Calu3 (cell line): Measurements from ENCODE around the gene PLCD4. TPM values are rescaled to one million over a fixed set of nuclear protein-coding genes. Genes with fewer than 3 reads are reported as not detected.

ENCODE experiments used
- BruUV-seq: library from RNA; stranded (reverse); fragments of 400-500 nt; replicated peaks from 2 replicates; lab custom pipeline; 2021; lab: Mats Ljungman, UMichigan
- CTCF ChIA-PET: fragments of 300-600 bp; sonication (Branson Sonifier 250); formaldehyde crosslinking; loops from one replicate; lab custom pipeline; 2022; ENCODE audit warnings: antibody characterized with exemption; lab: Charles Lee
- DNase-seq: peaks from one replicate; pipeline ENCODE4 v3.0.0; 2022
- H3K27ac Mint-ChIP-seq: one replicate; pipeline ENCODE4 v1.8.0; 2022; ENCODE audit warnings: mixed read lengths; ENCODE audit not compliant: unreplicated experiment
- H3K27me3 Mint-ChIP-seq: one replicate; pipeline ENCODE4 v1.8.0; 2022; ENCODE audit warnings: mixed read lengths; ENCODE audit not compliant: unreplicated experiment
- H3K36me3 Mint-ChIP-seq: one replicate; pipeline ENCODE4 v1.8.0; 2022; ENCODE audit warnings: mild to moderate bottlenecking, moderate library complexity, mixed read lengths; ENCODE audit not compliant: insufficient read depth, unreplicated experiment
- H3K4me1 Mint-ChIP-seq: one replicate; pipeline ENCODE4 v1.8.0; 2022; ENCODE audit warnings: mild to moderate bottlenecking, low read depth, mixed read lengths; ENCODE audit not compliant: unreplicated experiment
- H3K4me3 Mint-ChIP-seq: one replicate; pipeline ENCODE4 v1.8.0; 2022; ENCODE audit warnings: mild to moderate bottlenecking, low read depth, moderate library complexity, mixed read lengths; ENCODE audit not compliant: unreplicated experiment
- H3K9me3 Mint-ChIP-seq: one replicate; pipeline ENCODE4 v1.8.0; 2022; ENCODE audit warnings: low read depth, mixed read lengths; ENCODE audit not compliant: unreplicated experiment
- intact Hi-C: fragments of 100-400 bp; cut with micrococcal nuclease; formaldehyde crosslinking; loops from one replicate; pipeline ENCODE4 v1.10.0; 2022; ENCODE audit not compliant: unreplicated experiment
- total RNA-seq: library from RNA; stranded (reverse); gene quantifications from 2 replicates; pipeline ENCODE4 v1.2.3, GENCODE V29; 2022
- TF ChIP-seq, protein P1 (sequence below): fragments of 200-600 bp; IDR thresholded peaks from one replicate; pipeline ENCODE4 v1.8.0; 2022; ENCODE audit warnings: antibody characterized with exemption; ENCODE audit not compliant: unreplicated experiment

Gene PLCD4
- total RNA-seq, 1 experiment from 2014 or later, result 0.38 TPM

DNA sequence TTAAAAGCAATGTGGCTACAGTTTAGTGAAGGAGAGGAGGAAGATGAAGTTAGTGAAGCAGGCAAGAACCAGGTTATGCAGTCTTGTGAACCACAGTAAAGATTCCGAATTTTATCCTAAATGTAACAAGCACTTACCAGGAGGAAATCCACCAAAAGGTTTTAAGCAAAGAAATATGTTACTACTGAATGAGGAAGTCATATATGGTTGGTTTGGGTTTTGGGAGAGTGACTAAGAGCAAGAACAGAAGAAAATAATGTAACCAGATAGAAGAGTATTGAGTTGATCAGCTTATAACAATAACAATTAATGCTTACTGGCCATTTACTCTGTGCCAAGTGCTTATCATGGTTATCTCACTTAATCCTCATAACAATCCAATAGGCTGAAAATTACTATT, 41.4 kb upstream of the PLCD4 start:
- TF ChIP-seq, protein P1, sequence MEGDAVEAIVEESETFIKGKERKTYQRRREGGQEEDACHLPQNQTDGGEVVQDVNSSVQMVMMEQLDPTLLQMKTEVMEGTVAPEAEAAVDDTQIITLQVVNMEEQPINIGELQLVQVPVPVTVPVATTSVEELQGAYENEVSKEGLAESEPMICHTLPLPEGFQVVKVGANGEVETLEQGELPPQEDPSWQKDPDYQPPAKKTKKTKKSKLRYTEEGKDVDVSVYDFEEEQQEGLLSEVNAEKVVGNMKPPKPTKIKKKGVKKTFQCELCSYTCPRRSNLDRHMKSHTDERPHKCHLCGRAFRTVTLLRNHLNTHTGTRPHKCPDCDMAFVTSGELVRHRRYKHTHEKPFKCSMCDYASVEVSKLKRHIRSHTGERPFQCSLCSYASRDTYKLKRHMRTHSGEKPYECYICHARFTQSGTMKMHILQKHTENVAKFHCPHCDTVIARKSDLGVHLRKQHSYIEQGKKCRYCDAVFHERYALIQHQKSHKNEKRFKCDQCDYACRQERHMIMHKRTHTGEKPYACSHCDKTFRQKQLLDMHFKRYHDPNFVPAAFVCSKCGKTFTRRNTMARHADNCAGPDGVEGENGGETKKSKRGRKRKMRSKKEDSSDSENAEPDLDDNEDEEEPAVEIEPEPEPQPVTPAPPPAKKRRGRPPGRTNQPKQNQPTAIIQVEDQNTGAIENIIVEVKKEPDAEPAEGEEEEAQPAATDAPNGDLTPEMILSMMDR, result no peak
- no peak for DNase-seq
- Mint-ChIP-seq H3K9me3 (no peaks in the 10 kb centered on the region), H3K4me3 (peak overlapping the region; percentile 77), H3K36me3 (peaks cover 57% of the 10 kb centered on the region), H3K4me1 (peaks cover 29% of the 10 kb centered on the region), H3K27me3 (no peaks in the 10 kb centered on the region), H3K27ac (no peak overlapping the region)
- BruUV-seq, result no TSS peak
- intact Hi-C loops, result no loop called here
- CTCF ChIA-PET, result no interaction called here

DNA sequence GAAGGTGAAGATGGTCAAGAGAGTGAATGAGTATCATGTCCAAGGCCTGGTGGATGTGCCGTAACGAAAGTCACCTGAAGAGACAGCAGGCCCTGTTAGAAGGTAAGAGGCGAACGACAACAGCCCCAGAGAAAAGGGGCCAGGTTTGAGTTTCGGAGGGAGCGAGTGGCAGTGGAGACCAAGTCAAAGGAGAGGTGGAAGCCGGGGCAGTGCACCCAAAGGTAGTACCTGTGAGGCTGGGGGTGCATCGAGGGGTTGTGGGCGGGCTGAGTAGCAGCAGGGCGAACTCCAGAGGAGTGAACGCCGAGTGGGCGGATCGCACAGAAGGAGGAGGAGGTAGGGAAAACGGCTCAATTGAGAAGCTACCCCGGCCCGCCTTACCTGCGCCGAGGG, 39.9 kb upstream of the PLCD4 start:
- TF ChIP-seq, protein P1, result no peak
- intact Hi-C loops, result no loop called here
- Mint-ChIP-seq H3K27ac (peak overlapping the region; percentile 89), H3K4me1 (peaks cover 29% of the 10 kb centered on the region), H3K27me3 (no peaks in the 10 kb centered on the region), H3K36me3 (peaks cover 60% of the 10 kb centered on the region), H3K9me3 (no peaks in the 10 kb centered on the region), H3K4me3 (peak overlapping the region; percentile 77)
- CTCF ChIA-PET, result no interaction called here
- BruUV-seq, result no TSS peak
- DNase-seq, result no peak

DNA sequence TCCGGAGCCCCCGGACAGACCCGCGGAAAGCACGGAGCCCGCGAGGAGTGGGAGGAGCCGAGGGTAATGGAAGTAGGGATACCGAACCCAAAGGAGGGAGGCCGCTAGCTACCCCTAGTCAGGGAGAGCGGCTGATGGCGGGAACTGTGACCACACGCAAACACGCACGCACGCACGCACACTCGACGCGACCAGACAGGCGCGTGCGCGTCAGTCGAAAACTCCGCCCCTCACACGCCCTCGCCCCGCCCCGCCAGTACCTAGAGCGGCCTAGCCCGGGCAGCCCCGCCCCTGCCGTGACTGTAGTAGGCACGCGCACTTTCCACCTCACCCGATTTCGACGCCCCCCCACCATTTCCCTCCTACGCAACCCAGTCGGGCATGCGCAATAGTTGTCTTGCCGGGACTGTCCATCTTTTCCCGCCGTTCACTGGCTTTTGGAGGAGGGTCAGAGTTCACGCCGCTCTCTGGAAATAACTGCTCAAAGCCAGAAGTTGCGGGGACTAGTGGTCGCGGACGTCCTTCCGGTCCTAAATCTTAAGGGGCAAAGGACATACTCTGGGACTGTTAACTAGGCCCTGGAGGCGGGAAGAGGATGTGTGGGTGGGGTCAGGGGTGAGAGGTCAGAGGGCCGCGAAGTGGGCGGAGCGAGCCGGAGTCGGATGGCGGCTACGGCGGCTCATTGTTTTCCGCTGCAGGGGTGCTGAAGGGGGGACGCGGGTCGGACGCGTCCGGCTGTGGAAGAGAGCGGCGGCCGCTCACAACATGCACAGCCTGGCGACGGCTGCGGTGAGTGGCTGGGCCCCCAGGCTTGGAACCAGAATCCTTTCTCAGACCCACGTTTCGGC, 39.3 kb upstream of the PLCD4 start, which contains the start of the genes CNOT9 and USP37:
Gene CNOT9, plus strand, starts transcription at position 650 of the 848 bp plus-strand sequence. Its CDS starts 116 bp downstream, at position 766.
Gene USP37, minus strand, starts transcription at position 162 of the 848 bp plus-strand sequence. CDS start 9,698 bp downstream, outside the sequence.
- Mint-ChIP-seq H3K36me3 (peaks cover 66% of the 10 kb centered on the region), H3K4me3 (peak within 1 kb of the TSS; percentile 77), H3K9me3 (no peaks in the 10 kb centered on the region), H3K27ac (peak within 1 kb of the TSS; percentile 89), H3K4me1 (peaks cover 29% of the 10 kb centered on the region), H3K27me3 (no peaks in the 10 kb centered on the region)
- CTCF ChIA-PET, result no interaction called here
- peak; percentile 100 for DNase-seq
- intact Hi-C loops, result no loop called here
- BruUV-seq, result no TSS peak
- TF ChIP-seq, protein P1, result no peak

DNA sequence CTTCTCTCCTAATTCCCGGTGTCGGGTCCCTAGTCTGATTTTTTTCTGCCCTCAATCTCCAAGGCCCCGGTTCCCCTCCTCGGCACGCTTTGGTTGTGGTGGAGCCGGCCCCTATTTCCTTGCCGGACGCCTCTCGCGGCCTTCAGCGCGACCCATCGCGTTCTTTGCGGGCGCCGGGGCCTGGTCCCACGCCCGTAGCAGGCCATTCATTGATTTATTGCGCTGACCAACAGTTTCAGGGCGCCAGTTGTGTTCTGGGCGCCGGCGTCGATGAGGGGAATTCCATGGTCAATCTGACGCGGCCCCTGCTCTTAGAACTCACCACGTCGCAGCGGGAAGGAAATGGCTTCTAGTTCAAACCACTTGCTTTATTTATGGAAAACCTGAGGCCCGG, 38.7 kb upstream of the PLCD4 start:
- Mint-ChIP-seq H3K27ac (peak overlapping the region; percentile 89), H3K4me3 (peak overlapping the region; percentile 77), H3K36me3 (peaks cover 66% of the 10 kb centered on the region), H3K9me3 (no peaks in the 10 kb centered on the region), H3K4me1 (peaks cover 29% of the 10 kb centered on the region), H3K27me3 (no peaks in the 10 kb centered on the region)
- TF ChIP-seq, protein P1, result no peak
- peak; percentile 71 for DNase-seq
- BruUV-seq, result no TSS peak
- CTCF ChIA-PET, result no interaction called here
- intact Hi-C loops, result no loop called here
